Islet precursor cell (in vitro differentiated cells): ENCODE data around the gene B3GAT3.
"Not testable (repeated sequence)": the region's sequence is repeated elsewhere in the genome, so short reads cannot be mapped to it uniquely, and the experiment has no call there.

Source experiments
- DNase-seq: peaks from one replicate; pipeline ENCODE4 v3.0.0-alpha.2; 2018

Gene B3GAT3

DNA sequence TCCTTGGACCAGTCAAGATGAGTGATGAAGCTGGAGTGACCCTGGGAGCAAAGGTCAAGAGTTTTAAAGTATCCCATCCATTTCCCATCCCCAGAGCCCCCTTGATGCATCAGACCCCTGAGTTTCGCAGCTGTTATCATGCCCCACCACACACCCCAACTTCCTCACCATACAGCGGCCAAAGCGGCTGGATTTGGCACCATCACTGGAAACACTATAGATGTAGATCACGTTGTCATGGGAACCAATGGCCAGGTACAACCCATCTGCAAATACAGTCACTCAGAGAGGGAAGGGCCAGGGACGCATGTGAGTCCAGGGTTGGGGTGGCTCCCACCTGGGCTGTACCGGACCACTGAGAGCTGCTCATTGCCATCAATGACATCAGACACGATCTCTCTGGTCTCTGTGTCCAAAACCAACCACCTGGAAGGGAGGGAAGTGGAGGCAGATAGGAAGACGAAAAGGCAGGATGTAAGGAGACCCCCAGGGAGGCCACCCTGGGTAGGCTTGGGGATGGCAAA lies 17.9 kb downstream of the B3GAT3 start:
- DNase-seq = no peak

DNA sequence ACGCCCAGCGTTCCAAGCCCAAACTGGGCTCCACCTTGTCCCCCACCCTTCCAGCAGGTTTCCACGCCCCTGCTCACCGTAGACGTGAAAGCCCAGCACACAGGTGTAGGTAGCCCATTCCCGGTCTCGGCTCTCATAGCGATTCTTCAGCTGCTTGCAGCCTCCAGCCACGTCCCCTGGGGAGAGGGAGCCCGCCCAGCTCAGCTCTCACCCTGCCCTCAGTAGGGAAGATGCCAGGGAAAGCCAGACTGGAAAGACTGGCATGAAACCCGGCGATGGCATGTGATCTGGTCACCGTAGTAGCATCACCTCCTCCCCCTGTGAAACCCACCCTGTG lies 18.7 kb downstream of the B3GAT3 start:
- DNase-seq = peak; percentile 63

DNA sequence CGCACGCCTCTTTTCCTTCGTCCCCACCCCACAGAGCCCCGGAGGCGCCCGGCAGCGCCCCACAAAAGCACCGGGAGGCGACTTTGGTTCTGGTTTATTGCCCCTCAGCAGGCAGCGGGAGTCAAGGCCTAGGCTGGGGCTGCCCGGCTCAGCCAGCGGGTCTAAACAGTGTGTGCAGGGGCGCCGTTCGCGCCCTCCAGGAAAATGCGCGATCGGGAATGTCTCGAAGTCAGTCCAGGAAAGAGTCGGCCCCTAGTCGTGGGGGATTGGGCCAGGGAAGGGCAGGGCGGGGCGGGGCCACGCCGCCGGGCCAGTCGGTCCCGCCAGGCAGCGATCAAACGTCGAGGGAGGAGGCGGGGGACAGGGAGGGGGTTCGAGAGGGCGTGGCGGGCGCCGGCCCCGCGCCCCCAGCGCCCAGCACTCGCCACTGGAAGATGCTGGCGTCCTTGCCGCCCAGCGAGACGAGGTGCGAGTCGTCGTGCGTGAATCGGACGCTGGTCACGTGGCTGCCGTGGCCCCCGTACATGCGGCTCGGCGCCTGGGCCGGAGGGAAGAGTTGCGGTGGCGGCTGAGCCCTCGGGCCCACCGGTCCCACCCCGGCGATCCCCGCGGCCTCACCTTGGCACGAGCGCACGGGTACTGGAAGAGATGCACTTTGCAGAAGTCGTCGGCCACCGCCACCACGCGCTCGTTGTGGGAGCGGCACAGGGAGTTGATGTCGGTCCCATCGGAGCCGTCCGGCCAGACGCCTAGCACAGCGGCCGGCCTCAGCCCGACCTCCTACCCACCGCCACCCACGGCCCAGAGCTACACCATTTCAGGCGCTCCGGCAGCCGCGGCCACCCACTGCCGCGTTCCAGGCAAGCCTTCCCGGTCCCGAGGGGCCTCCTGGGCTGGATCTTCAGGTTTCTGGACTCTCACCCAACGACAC lies 19.4 kb downstream of the B3GAT3 start:
- DNase-seq = peak; percentile 75

DNA sequence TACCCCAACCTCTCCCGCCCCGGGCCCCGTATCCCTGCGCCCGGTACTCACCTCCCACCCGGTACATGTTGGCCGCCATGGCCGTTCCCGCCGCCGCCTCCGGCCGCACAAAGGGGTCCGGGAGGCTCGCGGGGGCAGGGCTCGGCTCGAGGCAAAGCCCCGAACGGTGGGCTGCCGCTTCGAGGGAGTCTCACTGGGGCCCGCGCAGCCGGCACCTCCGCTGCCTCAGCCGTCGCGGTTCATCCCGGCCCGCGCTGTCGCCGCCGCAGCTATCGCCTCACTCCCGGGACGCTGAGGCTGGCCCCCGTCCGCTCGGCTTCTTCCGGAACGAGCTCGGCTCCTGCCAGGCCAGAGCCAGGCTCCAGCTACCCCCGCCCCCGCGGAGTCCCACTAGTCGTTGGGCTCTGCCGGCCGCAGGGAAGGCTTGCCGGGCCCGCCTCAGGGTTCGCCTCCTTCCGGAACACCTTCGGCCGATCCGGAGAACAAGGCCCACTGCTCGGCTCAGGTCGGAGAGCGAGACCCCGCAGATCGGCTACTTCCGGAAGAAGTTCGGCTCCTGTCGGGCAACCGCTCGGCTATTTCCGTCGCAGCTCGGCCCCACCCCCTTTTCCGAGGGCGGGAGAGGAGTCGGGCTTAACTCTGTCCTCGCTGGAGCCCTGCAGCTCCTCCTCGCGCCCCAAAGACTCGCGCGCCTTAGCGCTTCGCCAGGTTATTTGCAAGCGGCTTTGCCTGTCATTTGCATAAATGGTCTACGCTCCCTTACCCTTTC lies 20.2 kb downstream of the B3GAT3 start, which contains the start of gene MTA2:
Gene MTA2 (minus strand): TSS at position 494 of the 769 bp plus-strand sequence. CDS start 415 bp downstream, at position 79.
- peak; percentile 99 for DNase-seq

DNA sequence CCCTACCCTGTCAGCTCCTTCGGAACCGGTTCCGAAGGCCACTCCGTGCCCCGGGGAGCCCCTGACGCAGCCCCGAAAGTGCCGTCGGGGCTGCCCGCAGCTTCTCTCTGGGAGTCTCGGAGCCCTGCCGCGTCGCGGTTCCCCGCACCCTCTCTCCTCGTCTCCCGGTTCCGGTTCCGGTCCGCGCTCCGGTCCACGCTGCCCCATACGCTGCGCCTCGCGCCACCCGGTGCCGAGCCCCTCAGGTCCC lies 20.7 kb downstream of the B3GAT3 start:
- DNase-seq = no peak

DNA sequence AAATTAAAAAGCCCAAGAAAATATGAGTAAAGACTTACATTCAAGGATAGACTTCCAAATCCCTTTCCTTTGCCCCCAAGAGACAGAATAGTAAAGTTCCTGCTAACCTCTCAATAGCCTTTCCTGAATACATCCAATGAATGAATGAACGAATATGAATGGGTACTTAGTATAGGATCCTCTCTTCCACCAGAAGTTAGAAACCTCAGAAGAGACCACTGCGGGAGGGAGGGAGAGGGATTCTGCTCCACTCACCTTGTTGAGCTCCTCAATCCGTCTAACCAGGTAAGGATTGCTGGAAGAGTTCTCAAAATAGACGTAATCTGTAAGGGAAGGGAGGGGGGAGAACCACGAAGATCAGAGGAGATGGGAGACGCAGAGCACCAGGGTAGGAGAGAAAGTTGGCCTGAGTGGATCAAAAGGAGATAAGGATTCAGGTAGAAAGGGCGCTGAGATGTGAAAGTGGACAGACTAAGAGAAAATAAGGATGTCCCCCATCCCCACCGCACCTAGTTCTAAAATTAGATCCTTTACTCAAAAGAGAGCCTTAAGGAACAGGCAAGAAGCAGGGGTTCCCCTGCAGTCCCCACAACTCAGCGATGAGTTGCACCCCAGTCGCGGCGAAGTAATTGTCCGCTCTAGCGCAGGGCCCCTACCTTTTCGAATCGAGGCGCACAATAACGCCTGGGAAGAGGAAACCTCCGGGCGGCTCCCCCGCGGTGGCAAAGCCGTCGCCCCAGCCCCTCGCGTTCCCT lies 21.2 kb downstream of the B3GAT3 start:
- peak; percentile 30 for DNase-seq

DNA sequence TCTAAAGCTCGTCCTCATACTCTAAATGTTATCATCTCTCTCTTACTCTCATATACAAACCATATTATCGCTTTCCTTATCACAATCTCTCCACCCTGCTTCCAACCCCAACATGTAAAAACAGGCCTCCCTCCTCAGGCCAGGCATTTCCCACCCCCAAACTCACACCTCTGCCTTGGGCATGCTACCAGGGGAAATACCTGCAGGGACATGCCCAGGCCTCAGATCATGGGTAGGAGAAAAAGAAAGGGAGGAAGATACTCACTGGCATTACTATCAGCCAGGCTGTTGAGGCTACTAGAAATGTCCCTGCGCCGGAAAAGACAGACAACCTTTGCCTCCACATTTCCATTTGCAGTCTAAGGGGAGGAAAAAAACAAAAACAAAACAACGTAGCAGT lies 21.9 kb downstream of the B3GAT3 start:
- peak; percentile 45 for DNase-seq

DNA sequence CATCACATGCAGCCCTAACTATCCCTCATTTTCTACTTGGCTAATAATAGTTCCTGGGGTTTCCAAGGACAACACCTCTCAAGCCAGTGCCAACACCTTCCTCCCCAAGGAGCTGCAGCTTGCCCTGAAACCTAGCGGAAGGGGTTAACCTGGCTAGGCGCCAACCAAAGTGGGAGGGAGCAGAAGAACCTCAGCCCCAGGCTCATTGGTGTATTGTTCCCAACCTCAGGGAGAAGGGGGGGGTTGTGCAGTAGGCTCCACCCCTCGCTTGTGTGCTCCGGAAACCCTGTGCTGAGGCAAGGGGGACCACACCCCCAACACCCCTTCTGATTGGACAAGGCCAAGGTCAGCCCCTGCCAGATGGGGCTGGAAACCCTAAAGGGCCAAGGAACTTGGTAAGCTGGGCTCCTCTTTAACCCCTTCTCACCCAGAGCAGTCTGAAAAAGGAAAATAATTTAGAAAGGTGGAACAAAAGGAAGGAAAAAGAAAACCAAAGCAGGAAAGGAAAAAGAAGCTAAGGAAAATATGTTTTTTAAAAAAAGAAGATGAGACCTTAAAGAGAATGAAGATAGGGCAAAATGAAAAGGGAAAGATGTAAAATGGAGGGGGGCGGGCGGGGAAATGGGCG lies 22.6 kb downstream of the B3GAT3 start:
- DNase-seq = peak; percentile 98

DNA sequence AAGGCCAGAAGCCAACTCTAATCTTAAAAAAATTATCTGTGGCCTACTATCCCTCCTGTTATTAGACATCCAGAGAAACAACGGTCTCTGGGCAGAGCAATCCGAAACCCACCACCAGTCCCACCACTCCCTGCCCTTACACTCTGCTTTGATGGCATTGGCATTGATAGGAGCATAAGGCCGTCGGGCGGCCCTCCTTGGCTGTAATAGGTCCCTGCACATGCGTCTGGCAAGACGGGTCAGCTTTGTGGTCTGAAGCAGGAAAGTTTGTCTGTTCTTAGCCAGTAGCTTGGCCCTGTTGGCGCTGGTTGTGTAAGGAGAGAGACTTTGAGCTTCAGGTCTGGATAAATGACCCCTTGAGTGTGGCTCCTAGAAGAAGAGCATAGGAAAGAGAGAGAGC lies 26.7 kb downstream of the B3GAT3 start:
- DNase-seq = no peak

DNA sequence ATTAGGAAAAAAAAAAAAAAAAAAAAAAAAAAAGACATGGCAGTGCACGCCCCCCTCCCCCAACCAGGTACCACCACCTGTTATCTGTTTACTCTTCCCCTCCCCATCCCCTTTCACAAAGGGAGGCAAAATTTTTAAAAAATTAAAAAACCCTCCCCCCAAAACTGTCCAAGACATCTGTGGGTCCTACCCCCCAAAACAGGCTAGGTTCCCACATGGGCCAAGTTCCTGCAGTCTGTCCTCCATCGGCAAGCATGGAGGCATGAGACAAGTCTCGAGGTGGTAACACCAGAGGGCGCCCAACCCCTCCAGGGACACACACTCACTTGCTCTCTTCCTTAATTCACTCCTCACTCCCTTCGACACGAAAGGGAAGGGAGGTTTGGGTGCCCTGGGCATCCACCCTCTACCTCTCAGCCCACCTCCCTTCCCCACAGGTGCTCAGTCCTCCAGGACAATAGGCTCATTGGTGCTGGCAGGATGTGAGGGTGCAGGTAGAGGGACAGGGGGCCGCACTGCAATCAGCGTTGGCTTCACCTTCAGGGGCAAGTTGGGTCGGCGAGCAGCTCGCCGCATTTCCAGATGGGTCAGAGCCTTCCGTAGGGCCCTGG lies 28.2 kb downstream of the B3GAT3 start:
- peak; percentile 84 for DNase-seq

DNA sequence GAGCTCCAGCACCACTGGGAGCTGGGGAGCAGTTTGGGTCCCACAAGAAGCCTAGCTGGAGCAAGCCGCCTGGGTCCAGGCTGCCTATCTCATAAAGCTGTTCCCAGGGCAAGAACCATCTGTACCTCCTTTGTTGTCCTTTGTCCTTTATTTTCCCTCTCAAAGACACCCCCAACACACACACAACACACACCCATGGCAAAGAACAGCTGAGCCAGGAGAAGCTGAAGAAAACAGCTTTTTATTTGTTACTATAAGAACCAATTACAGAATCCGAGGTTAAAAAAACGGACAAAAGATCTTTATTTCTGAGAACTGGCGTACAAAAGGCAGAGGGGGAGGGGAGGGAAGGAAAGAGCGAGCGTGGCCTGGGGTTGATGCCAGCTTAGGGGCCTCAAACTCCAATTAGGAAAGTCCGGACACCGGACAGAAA lies 28.8 kb downstream of the B3GAT3 start:
- no peak for DNase-seq

DNA sequence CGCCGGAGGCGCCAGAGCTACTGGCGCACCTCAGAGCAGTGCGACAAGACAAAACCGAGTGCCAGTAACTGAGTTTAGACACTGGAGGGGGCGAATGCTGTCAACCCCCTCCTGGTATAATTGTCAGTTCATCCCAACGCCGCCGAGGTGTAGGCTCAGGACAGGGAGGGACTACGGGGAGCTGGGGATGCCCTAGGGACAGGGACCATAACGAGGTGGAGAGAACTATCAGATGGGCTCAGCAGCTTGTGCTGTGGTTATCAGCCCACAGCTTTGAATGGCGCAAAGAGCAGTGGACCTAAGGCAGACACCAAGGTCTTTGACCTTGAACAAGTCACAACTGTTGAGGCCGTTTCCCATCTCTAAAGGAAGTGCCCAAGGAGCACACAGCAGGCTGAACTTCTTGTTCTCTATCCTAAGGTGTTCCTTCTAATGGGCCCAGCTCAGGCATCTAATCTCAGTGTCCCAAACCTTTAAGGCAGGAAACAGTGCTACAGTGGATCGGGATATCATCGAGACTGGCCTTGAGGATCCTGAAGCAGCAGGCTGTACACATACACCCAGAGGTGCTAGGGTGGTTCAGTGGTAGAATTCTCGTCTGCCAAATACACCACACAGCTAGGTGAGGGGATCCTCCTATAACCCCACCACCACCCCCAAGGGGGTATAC lies 29.5 kb downstream of the B3GAT3 start:
- no peak for DNase-seq

DNA sequence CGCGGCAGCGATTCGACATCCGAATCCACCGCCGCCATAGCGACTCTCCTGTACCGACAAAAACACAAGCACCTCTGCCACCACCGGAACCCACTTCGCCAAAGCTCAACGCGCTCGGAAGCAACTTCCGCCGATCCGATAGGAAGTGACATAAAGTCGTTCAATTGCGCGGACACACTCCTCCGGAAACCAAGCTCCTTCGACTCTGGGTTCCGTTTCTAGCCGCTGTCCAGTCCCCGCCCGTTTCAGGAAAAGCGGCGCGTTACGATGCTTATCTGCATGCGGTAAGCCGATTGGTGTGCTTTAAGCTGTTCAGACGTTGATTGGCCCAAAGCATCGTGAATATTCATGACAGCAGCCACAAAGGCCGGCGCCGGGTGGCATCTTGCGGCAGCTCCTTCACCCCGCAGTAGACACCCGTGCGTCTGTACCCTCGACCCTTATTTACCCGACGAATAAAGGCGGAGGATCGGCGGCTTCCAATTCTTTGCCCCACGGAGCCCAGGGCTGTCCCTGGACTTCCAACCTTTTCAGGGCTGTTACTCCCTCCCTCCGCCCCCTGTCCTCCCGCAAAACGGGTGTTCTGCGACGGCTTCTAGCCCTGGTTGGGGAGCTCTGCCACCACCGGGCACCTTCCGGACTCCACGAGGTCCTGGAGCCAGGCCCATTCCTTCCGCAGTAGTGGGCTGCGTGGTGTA lies 30.2 kb downstream of the B3GAT3 start, which contains the start of gene TUT1:
Gene TUT1 (minus strand): TSS at position 76 of the 698 bp plus-strand sequence. CDS start 38 bp downstream, at position 38.
- peak; percentile 99 for DNase-seq

DNA sequence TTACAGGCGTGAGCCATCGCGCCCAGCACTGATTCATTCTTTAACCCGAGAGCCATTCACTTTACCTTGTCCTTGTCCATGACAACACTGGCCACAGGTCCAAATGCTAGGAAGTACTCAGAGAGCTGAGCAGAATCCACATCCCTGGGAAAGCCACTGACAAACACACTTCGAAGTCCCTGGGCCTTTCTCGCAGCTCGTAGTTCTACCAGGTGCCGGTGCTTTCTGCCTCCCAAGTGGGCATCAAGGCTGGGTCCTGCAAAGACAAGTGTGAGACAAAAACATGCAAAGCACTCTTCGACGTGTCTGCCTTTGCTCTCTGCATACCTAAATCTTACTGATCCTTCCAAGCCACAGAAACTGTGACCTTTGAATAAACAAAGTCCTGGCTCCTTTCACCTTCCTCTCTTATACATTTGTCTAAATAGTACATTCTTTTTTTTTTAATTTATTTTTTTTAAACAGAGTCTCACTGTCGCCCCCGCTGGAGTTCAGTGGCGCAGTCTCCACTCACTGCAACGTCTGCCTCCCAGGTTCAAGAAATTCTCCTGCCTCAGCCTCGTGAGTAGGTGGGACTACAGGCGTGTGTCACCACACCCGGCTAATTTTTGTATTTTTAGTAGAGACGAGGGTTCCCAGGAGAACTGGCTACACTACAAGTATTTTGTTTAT lies 32.7 kb downstream of the B3GAT3 start:
- DNase-seq = no peak

DNA sequence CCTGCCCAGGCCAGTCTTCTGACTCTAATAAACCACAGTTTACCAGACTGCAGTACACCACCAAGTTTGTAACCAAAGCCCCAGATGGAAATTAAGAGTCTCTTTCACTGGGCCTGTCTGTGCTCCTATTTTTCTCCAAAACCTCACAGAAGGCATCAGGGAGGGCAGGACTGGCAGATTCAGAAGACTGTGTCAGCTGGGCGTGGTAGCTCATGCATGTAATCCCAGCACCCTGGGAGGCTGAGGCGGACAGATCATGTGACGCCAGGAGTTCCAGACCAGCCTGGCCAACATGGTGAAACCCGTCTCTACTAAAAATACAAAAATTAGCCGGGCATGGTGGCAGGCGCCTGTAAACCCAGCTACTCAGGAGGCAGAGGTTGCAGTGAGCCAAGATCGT lies 36.4 kb downstream of the B3GAT3 start:
- not testable (repeated sequence) for DNase-seq

DNA sequence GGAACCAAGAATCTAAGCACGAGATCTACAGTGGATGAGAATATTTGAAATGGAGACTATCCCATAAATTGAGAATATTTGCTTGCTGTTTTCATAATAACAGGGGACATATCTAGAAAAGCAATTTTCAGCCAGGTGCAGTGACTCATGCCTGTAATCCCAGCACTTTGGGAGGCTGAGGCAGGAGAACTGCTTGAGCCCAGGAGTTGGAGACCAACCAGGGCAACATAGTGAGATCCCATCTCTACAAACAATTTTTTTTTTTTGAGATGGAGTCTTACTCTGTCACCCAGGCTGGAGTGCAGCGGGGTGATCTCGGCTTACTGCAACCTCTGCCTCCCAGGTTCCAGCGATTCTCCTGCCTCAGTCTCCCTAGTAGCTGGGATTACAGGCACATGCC lies 40.1 kb downstream of the B3GAT3 start:
- not testable (repeated sequence) for DNase-seq

DNA sequence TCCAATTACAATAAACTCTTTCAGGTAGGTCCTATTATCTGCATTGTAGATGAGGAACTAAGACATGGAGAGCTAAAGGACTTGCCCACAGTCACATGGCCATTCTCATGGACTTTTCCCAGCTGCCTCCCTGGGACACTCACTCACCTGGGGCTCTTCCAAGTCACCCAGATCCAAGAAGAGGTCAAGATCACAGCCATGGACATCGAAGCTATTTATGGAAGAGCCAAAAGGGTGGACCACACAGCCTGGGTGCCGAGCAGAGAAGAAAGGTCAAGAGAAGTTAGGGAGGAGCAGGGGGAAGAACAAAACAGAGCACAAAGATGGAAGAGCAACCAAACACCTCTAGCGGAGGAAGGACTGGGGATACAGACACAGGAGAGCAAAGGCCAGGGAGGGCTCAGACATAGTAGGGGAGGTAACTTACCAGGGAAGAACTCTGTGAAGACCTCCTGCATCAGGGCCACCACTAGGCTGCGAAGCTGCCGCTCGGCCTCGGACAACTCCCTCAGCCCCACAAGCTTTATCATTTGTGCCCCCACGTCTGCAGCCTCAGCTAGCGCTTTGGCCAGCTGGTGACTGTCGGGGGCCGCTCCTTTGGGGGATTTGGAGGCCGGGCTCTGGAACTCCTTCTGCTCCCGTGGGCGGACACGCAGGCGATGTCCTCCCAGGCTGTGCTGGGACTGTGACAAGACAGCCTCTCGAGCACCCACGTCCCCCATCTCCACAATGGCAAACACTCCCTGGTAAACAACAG lies 40.6 kb downstream of the B3GAT3 start:
- no peak for DNase-seq

DNA sequence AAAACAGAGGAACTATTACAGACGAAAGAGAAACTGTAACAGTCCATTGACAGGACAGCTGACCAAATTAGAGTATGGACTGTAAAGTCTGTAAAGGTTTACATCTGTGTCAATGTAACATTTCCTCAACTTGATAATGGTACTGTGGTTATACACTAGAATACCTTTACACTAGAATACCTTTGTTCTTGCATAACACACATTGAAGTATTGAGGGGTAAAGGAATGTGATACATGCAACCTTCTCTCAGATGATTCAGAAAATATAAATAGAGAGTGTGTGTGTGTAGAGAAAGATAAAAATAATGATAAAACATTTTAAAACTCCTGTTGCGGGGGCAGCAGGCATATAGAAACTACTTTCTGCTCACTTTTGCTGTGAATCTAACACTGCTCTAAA lies 42.5 kb downstream of the B3GAT3 start:
- DNase-seq = no peak

DNA sequence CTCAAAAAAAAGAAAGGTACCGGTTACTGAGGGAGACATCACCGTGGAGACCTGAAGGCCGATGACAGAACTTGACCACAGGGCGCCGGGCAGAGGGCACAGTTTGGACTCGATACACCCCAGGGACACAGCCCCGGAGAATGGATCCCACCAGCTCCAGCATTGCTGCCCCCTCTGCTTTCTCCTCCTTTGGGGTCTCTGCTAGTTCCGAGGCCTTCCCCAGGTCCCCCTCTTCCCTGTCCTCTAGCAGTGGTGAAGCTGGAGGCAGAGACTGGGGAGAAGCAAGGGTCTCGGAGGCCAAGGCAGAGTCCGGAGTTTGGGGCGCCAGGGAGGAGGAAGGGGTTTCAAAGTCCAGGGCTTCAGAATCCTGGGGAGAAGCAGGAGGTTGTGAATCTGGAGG lies 43.2 kb downstream of the B3GAT3 start:
- no peak for DNase-seq
